H1 (cell line): ENCODE measurements around the gene PRR30. TPM values are rescaled to one million over a fixed set of nuclear protein-coding genes. Genes with fewer than 3 reads are reported as not detected.

Source experiments
- CTCF ChIA-PET: fragments of 300-600 bp; sonication (Branson Sonifier 250); formaldehyde crosslinking; loops from one replicate; lab custom pipeline; 2021; ENCODE audit not compliant: partially characterized antibody; lab: Charles Lee
- POLR2A ChIA-PET: fragments of 300-600 bp; sonication (Branson Sonifier 250); formaldehyde crosslinking; loops from one replicate; lab custom pipeline; 2021; ENCODE audit warnings: inconsistent platforms; ENCODE audit not compliant: partially characterized antibody; lab: Charles Lee
- DNase-seq, 2 experiments: peaks; one replicate each; pipeline versions ENCODE4 v3.0.0 to v3.0.0-alpha.2; 2010 to 2022; ENCODE audit warnings: low spot score in 2 of 2, low read depth in 1 of 2, mixed read lengths in 1 of 2
- FAIRE-seq: peaks from 2 replicates; lab custom pipeline; 2011; peaks lifted over from hg19 to GRCh38; lab: Jason Lieb, UNC
- H2AFZ ChIP-seq: 2 replicates; pipeline ENCODE4 v1.8.1; 2012; ENCODE audit warnings: low read length, inconsistent platforms
- H2AK5ac ChIP-seq: 2 replicates; pipeline ENCODE4 v1.6.1; 2013; ENCODE audit warnings: low read depth, low read length
- H2BK120ac ChIP-seq: replicated peaks from 2 replicates; pipeline ENCODE3; 2013; ENCODE audit warnings: low read depth, low read length, inconsistent platforms
- H2BK12ac ChIP-seq: 2 replicates; pipeline ENCODE4 v1.6.1; 2013; ENCODE audit warnings: low read depth, low read length
- H2BK15ac ChIP-seq: 2 replicates; pipeline ENCODE4 v1.6.1; 2013; ENCODE audit warnings: low read length
- H2BK20ac ChIP-seq: 2 replicates; pipeline ENCODE4 v1.6.1; 2013; ENCODE audit warnings: low read length
- H2BK5ac ChIP-seq: 2 replicates; pipeline ENCODE4 v1.6.1; 2013; ENCODE audit warnings: low read depth, low read length
- H3K14ac ChIP-seq: 2 replicates; pipeline ENCODE4 v1.6.1; 2013; ENCODE audit warnings: inconsistent platforms; ENCODE audit not compliant: insufficient read length
- H3K18ac ChIP-seq: 2 replicates; pipeline ENCODE4 v1.6.1; 2013; ENCODE audit warnings: low read length; ENCODE audit errors: extremely low read depth
- H3K23ac ChIP-seq: 2 replicates; pipeline ENCODE4 v1.6.1; 2013; ENCODE audit warnings: inconsistent platforms; ENCODE audit not compliant: insufficient read length
- H3K23me2 ChIP-seq: 2 replicates; pipeline ENCODE4 v1.6.1; 2013; ENCODE audit warnings: low read depth, low read length
- H3K27ac ChIP-seq: 2 replicates; pipeline ENCODE4 v1.6.1; 2011; ENCODE audit warnings: low read depth, low read length, inconsistent platforms
- H3K27me3 ChIP-seq, 4 experiments: replicated peaks in 1 of 4; 1 replicate in 1 of 4; 2 replicates in 3 of 4; pipeline versions ENCODE4 v1.6.1 to v1.8.1; 2011 to 2013; ENCODE audit warnings: low read length in 3 of 4, mild to moderate bottlenecking in 3 of 4, inconsistent platforms in 2 of 4, mixed read lengths in 2 of 4, moderate library complexity in 1 of 4; ENCODE audit not compliant: control insufficient read depth in 3 of 4, insufficient read depth in 3 of 4; ENCODE audit errors: extremely low read depth in 1 of 4
- H3K36me3 ChIP-seq, 4 experiments: 2 replicates each; pipeline versions ENCODE4 v1.6.1 to v1.8.1; 2011 to 2013; ENCODE audit warnings: mild to moderate bottlenecking in 4 of 4, low read length in 3 of 4, moderate library complexity in 2 of 4, control low read depth in 1 of 4, inconsistent platforms in 1 of 4; ENCODE audit not compliant: insufficient read depth in 4 of 4, control insufficient read depth in 2 of 4
- H3K4ac ChIP-seq: replicated peaks from 2 replicates; pipeline ENCODE3; 2013; ENCODE audit warnings: low read length, low read depth, mixed read lengths, inconsistent platforms; ENCODE audit not compliant: insufficient read length
- H3K4me1 ChIP-seq, 4 experiments: replicated peaks in 1 of 4; 1 replicate in 1 of 4; 2 replicates in 3 of 4; pipeline versions ENCODE4 v1.6.1 to v1.8.1; 2011 to 2013; ENCODE audit warnings: low read length in 3 of 4, inconsistent platforms in 2 of 4, mixed read lengths in 1 of 4; ENCODE audit not compliant: insufficient read depth in 4 of 4, control insufficient read depth in 3 of 4
- H3K4me2 ChIP-seq, 2 experiments: 2 replicates each; pipeline versions ENCODE4 v1.6.1 to v1.8.1; 2011 to 2013; ENCODE audit warnings: low read depth in 2 of 2, low read length in 2 of 2, control low read depth in 1 of 2, inconsistent platforms in 1 of 2, mild to moderate bottlenecking in 1 of 2; ENCODE audit not compliant: insufficient read depth in 1 of 2
- H3K4me3 ChIP-seq, 4 experiments: fragments of 200-600, 300-600 bp in 1 of 4; sonication (generic), shearing (Covaris generic), sonication (Bioruptor Twin) in 1 of 4; 2 replicates each; pipeline versions ENCODE4 v1.5.1 to v1.8.1; 2011 to 2016; ENCODE audit warnings: low read length in 4 of 4, low read depth in 3 of 4, control low read depth in 2 of 4, inconsistent platforms in 2 of 4, mild to moderate bottlenecking in 2 of 4, mixed read lengths in 1 of 4, moderate library complexity in 1 of 4; ENCODE audit not compliant: insufficient read depth in 2 of 4; ENCODE audit errors: extremely low read depth in 1 of 4
- H3K56ac ChIP-seq: replicated peaks from 2 replicates; pipeline ENCODE3; 2013; ENCODE audit warnings: low read depth, mild to moderate bottlenecking, mixed read lengths, low read length, inconsistent platforms; ENCODE audit not compliant: insufficient read length
- H3K79me1 ChIP-seq: 2 replicates; pipeline ENCODE4 v1.6.1; 2013; ENCODE audit warnings: low read depth, low read length, control low read depth
- H3K79me2 ChIP-seq, 2 experiments: 2 replicates each; pipeline versions ENCODE4 v1.6.1 to v1.8.1; 2012 to 2013; ENCODE audit warnings: low read length in 2 of 2, mild to moderate bottlenecking in 2 of 2, inconsistent platforms in 1 of 2; ENCODE audit not compliant: insufficient read depth in 2 of 2, control insufficient read depth in 1 of 2
- H3K9ac ChIP-seq, 4 experiments: replicated peaks in 1 of 4; 1 replicate in 1 of 4; 2 replicates in 3 of 4; pipeline versions ENCODE4 v1.6.1 to v1.8.1; 2011 to 2013; ENCODE audit warnings: low read depth in 3 of 4, low read length in 3 of 4, control low read depth in 2 of 4, mild to moderate bottlenecking in 2 of 4, moderate library complexity in 2 of 4, inconsistent platforms in 1 of 4; ENCODE audit errors: extremely low read depth in 1 of 4
- H3K9me3 ChIP-seq, 2 experiments: 2 replicates each; pipeline versions ENCODE4 v1.6.1 to v1.8.1; 2012 to 2013; ENCODE audit warnings: mild to moderate bottlenecking in 2 of 2, moderate library complexity in 2 of 2, control low read depth in 1 of 2, inconsistent platforms in 1 of 2, low read depth in 1 of 2, low read length in 1 of 2, mixed read lengths in 1 of 2; ENCODE audit not compliant: insufficient read depth in 2 of 2
- H4K20me1 ChIP-seq, 2 experiments: replicated peaks in 1 of 2; 2 replicates each; pipeline versions ENCODE3 to v1.8.1; 2011 to 2013; ENCODE audit warnings: inconsistent platforms in 2 of 2, low read length in 2 of 2, mild to moderate bottlenecking in 1 of 2; ENCODE audit not compliant: insufficient read depth in 2 of 2, control insufficient read depth in 1 of 2
- H4K5ac ChIP-seq: 2 replicates; pipeline ENCODE4 v1.6.1; 2013; ENCODE audit warnings: low read length, low read depth, mixed read lengths, inconsistent platforms; ENCODE audit not compliant: insufficient read length
- H4K8ac ChIP-seq: 2 replicates; pipeline ENCODE4 v1.8.0; 2013; ENCODE audit warnings: mild to moderate bottlenecking, moderate library complexity, low read length, inconsistent platforms; ENCODE audit not compliant: insufficient read depth; ENCODE audit errors: extremely low read depth
- H4K91ac ChIP-seq: replicated peaks from 2 replicates; pipeline ENCODE3; 2013; ENCODE audit warnings: low read length, mixed read lengths, inconsistent platforms; ENCODE audit not compliant: insufficient read length
- CBX5 ChIP-seq: fragments of 300-800, 300-1000 bp; sonication (generic); IDR thresholded peaks from 2 replicates; pipeline ENCODE4 v1.7.1; 2016; ENCODE audit warnings: antibody characterized with exemption, low read length, low read depth
- CBX8 ChIP-seq: fragments of 300-800, 300-1000 bp; sonication (generic); IDR thresholded peaks from 2 replicates; pipeline ENCODE4 v1.7.1; 2016; ENCODE audit warnings: low read depth, low read length, borderline replicate concordance
- CHD1 ChIP-seq: IDR thresholded peaks from 2 replicates; pipeline ENCODE4 v1.6.1; 2012; ENCODE audit warnings: low read depth, low read length, improper control_type of control experiment
- CTBP2 ChIP-seq: IDR thresholded peaks from 2 replicates; pipeline ENCODE4 v1.7.0; 2011; ENCODE audit warnings: borderline replicate concordance, mild to moderate bottlenecking, moderate library complexity, mixed read lengths, low read length; ENCODE audit not compliant: insufficient read depth, insufficient read length
- USF2 ChIP-seq: IDR thresholded peaks from 2 replicates; pipeline ENCODE4 v1.6.1; 2011; ENCODE audit warnings: low read length, improper control_type of control experiment
- YY1 ChIP-seq: IDR thresholded peaks from 2 replicates; pipeline ENCODE4 v1.6.1; 2011; ENCODE audit warnings: low read depth, mild to moderate bottlenecking, low read length
- WGBS, 2 experiments: shearing (Covaris generic) in 1 of 2; methylation state at CpG; one replicate each; pipeline versions ENCODE4 v1.1.6 to v1.1.7; 2013 to 2015; ENCODE audit warnings: low lambda C conversion rate in 2 of 2, mixed read lengths in 2 of 2, inconsistent platforms in 1 of 2, low coverage in 1 of 2, missing lambda C conversion rate in 1 of 2; ENCODE audit not compliant: insufficient replicate concordance in 2 of 2, insufficient coverage in 1 of 2, insufficient read length in 1 of 2; ENCODE audit errors: extremely low coverage in 1 of 2, missing lambda C conversion rate in 1 of 2; 5-methylcytosine and 5-hydroxymethylcytosine counted together
- polyA plus RNA-seq, 7 experiments: library from polyadenylated mRNA; depleted of rRNA in 3 of 7; stranded (reverse) in 5 of 7; unstranded in 2 of 7; fragments of >200 nt in 5 of 7; fragments of 200-250 nt in 2 of 7; gene quantifications; 1 replicate in 5 of 7; 2 replicates in 1 of 7; 4 replicates in 1 of 7; pipeline versions ENCODE4 v1.2.1 to v1.2.3, GENCODE V29; 2011 to 2013; ENCODE audit warnings: missing spikeins in 2 of 7, mixed read lengths in 2 of 7
- total RNA-seq: library from RNA; stranded (reverse); fragmentation: NEBNext Ultra II Directional; extraction: Animal tissue kit (Norgen Biotek cat#: 25700); gene quantifications from 2 replicates; pipeline ENCODE4 v1.2.1, GENCODE V29; 2021

The PRR30 gene
- total and polyA plus RNA-seq, 2 of the 8 experiments (the other 6 are each of a cell fraction or from before 2014, with no cell fraction given) = not detected

DNA sequence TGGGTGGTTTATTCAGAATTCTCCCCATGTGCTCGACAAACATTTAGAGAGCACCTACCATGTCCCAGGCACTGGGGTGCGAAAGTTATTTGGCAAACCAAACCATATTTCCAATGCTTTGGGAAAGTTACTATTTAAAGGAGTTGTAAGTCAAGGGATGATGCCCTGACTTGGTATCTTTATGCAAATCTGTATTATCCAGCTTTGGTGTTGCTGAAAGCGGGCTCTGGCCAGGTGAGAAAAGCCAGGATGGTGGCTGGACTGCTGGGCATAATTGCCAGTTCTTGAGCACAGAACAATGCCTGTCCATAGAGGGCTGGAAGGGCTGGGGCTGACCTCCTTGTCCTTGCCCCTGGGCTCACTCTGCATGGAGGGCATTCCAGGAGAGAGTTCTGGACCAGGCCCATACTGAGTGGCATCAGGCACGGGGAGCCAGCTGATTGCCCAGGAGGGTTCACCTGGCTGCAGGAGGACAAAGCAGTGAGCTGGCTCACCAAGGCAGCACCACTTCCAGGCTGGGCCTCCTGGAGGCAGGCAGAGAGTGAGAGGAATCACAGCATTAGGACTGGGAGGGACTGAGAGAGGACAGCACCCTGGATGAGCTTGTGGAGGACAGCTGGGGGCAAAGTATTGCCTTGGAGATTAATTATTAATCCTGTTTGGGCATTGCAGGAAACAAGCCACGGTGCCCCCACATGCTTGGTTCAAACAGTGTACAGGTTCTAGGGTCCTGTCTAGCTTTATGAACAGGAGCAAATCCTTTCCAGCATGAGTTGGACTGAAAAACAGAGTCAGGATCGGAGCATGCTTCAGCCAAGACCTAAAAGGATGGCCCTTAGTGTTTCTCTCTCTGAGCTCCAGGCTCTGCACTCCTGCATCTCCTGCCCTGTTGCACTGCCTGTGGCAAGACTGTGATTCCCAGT, 45.5 kb downstream of the PRR30 start:
- CTCF ChIA-PET = interaction anchor here (0.7 to 12.7 kb wide), 13 partner anchors 8 to 188 kb away, joined by 3 to 120 read pairs (median 4); partner anchors contain the start of gene PREB
- POLR2A ChIA-PET = interaction anchor here (1.1 to 1.5 kb wide), 3 partner anchors 21 to 129 kb away, joined by 3 to 6 read pairs (median 4); no protein-coding TSS in a partner anchor

More for the DNA sequence above, 45.5 kb downstream of the PRR30 start:
- Histone ChIP-seq H2BK5ac (no peak overlapping the region), H4K5ac (no peak overlapping the region), H4K91ac (no peak overlapping the region), H3K23me2 (no peaks in the 10 kb centered on the region), H3K23ac (no peak overlapping the region), H3K4me3 (no peak overlapping the region), H2AK5ac (no peak overlapping the region), H2BK12ac (no peak overlapping the region), H3K18ac (no peak overlapping the region), H3K79me2 (no peaks in the 10 kb centered on the region), H3K4me1 (peaks cover 0 to 2% (median under 1%) of the 10 kb centered on the region in 4 experiments; a peak in 2 of 7 replicates), H2BK120ac (no peak overlapping the region), H3K14ac (no peak overlapping the region), H2BK20ac (no peak overlapping the region), H2AFZ (no peak overlapping the region), H4K20me1 (peaks cover 1 to 6% of the 10 kb centered on the region in 2 experiments), H3K56ac (no peak overlapping the region), H4K8ac (no peak overlapping the region), H2BK15ac (no peak overlapping the region), H3K9ac (no peak overlapping the region), H3K9me3 (no peaks in the 10 kb centered on the region), H3K4me2 (no peak overlapping the region), H3K27me3 (no peaks in the 10 kb centered on the region), H3K4ac (no peak overlapping the region), H3K79me1 (no peaks in the 10 kb centered on the region; the same call in 1 of the 2 replicates), H3K27ac (no peak overlapping the region), H3K36me3 (no peaks in the 10 kb centered on the region)
- FAIRE-seq (no peak), DNase-seq (no peak)
- no peak for TF ChIP-seq YY1
- no peak for TF ChIP-seq USF2
- TF ChIP-seq CBX5 = no peak
- no peak for TF ChIP-seq CBX8
- no peak for TF ChIP-seq CHD1
- TF ChIP-seq CTBP2 = no peak
- WGBS, 2 experiments = 80% methylated on average over 6 of the region's 6 CpGs; no CpG with 5 or more reads in 1 of the 2 experiments
